GM19467 (cell line): ENCODE results near the gene ACIN1.
"Not testable (repeated sequence)": the region's sequence is repeated elsewhere in the genome, so short reads cannot be mapped to it uniquely, and the experiment has no call there.

Experiments
- ATAC-seq: cut with Tn5 transposase; IDR thresholded peaks from one replicate; pipeline ENCODE4 v1.9.1; 2021; ENCODE audit warnings: mild to moderate bottlenecking, moderate library complexity; ENCODE audit not compliant: unreplicated experiment

The ACIN1 gene

GRCh38 chr14:23107620-23108019, 12.7 kb upstream of the ACIN1 start:
- ATAC-seq, result not testable (repeated sequence)

GRCh38 chr14:23106747-23107045, 11.8 kb upstream of the ACIN1 start:
- ATAC-seq, result no peak

- no peak for ATAC-seq
Observed at GRCh38 chr14:23105348-23105824, 10.4 kb upstream of the ACIN1 start.

GRCh38 chr14:23104591-23105347, 9.8 kb upstream of the ACIN1 start, which contains the start of gene CIROP:
CIROP (minus strand) TSS chr14:23104989; CDS start chr14:23104920, 69 bp downstream.
- no peak for ATAC-seq

GRCh38 chr14:23104070-23104590, 9.2 kb upstream of the ACIN1 start:
- no peak for ATAC-seq

GRCh38 chr14:23103581-23103980, 8.6 kb upstream of the ACIN1 start:
- ATAC-seq, result no peak

GRCh38 chr14:23102801-23103200, 7.9 kb upstream of the ACIN1 start:
- ATAC-seq, result no peak

GRCh38 chr14:23101986-23102625, 7.2 kb upstream of the ACIN1 start:
- ATAC-seq, result no peak

GRCh38 chr14:23101213-23101970, 6.5 kb upstream of the ACIN1 start:
- ATAC-seq, result no peak

GRCh38 chr14:23099212-23099861, 4.4 kb upstream of the ACIN1 start:
- no peak for ATAC-seq

GRCh38 chr14:23097786-23098185, 2.9 kb upstream of the ACIN1 start:
- ATAC-seq, result no peak

GRCh38 chr14:23095196-23096108, 516 bp upstream of the ACIN1 start, which contains the start of gene C14orf119:
C14orf119 (plus strand) TSS chr14:23095505; CDS start chr14:23097659, 2,154 bp downstream.
- peak; percentile 90 for ATAC-seq

- ATAC-seq, result no peak
Observed at GRCh38 chr14:23093991-23094665, 808 bp downstream of the ACIN1 start.

GRCh38 chr14:23093526-23093925, 1.4 kb downstream of the ACIN1 start:
- ATAC-seq, result no peak

GRCh38 chr14:23093104-23093503, 1.8 kb downstream of the ACIN1 start:
- no peak for ATAC-seq

GRCh38 chr14:23091294-23092225, 3.4 kb downstream of the ACIN1 start:
- ATAC-seq, result no peak

GRCh38 chr14:23090254-23090636, 4.7 kb downstream of the ACIN1 start:
- ATAC-seq, result no peak
